Liver (tissue), 9 donors: ENCODE data around the gene APOBEC3G. TPM values are rescaled to one million over a fixed set of nuclear protein-coding genes. Genes with fewer than 3 reads are reported as not detected.

ENCODE experiments used
- DNase-seq: peaks from one replicate; pipeline ENCODE4 v3.0.0-alpha.2; 2017; ENCODE audit warnings: low spot score
- H3K27ac ChIP-seq, 2 donors: one replicate each; pipeline ENCODE4 v1.7.0; 2013; ENCODE audit warnings: inconsistent platforms in 2 of 2, low read length in 2 of 2, control low read depth in 1 of 2, low read depth in 1 of 2, mild to moderate bottlenecking in 1 of 2
- H3K27me3 ChIP-seq, 4 donors: one replicate each; pipeline versions ENCODE4 v1.6.1 to v1.7.0; 2013; ENCODE audit warnings: low read length in 3 of 4, inconsistent platforms in 1 of 4, mild to moderate bottlenecking in 1 of 4, moderate library complexity in 1 of 4; ENCODE audit not compliant: control insufficient read depth in 4 of 4, insufficient read depth in 4 of 4
- H3K36me3 ChIP-seq, 4 donors: one replicate each; pipeline versions ENCODE4 v1.6.1 to v1.7.0; 2013; ENCODE audit warnings: low read length in 3 of 4, mild to moderate bottlenecking in 3 of 4, low read depth in 1 of 4, moderate library complexity in 1 of 4; ENCODE audit not compliant: control insufficient read depth in 4 of 4, insufficient read depth in 3 of 4
- H3K4me1 ChIP-seq, 4 donors: one replicate each; pipeline versions ENCODE4 v1.6.1 to v1.7.0; 2013; ENCODE audit warnings: low read length in 3 of 4, mild to moderate bottlenecking in 3 of 4, moderate library complexity in 1 of 4; ENCODE audit not compliant: control insufficient read depth in 4 of 4, insufficient read depth in 4 of 4
- H3K4me3 ChIP-seq, 3 donors: one replicate each; pipeline versions ENCODE4 v1.6.1 to v1.7.0; 2013; ENCODE audit warnings: low read length in 3 of 3, control low read depth in 1 of 3, low read depth in 1 of 3, mild to moderate bottlenecking in 1 of 3
- H3K9ac ChIP-seq, 2 donors: one replicate each; pipeline ENCODE4 v1.7.0; 2013; ENCODE audit warnings: low read length in 2 of 2, mild to moderate bottlenecking in 2 of 2, moderate library complexity in 2 of 2, control low read depth in 1 of 2, low read depth in 1 of 2
- H3K9me3 ChIP-seq, 4 donors: one replicate each; pipeline versions ENCODE4 v1.6.1 to v1.7.0; 2013; ENCODE audit warnings: low read length in 3 of 4; ENCODE audit not compliant: control insufficient read depth in 4 of 4
- FOXA1 ChIP-seq: IDR thresholded peaks from 2 replicates; pipeline ENCODE4 v1.6.1; 2016; ENCODE audit warnings: antibody characterized with exemption
- FOXA2 ChIP-seq: IDR thresholded peaks from 2 replicates; pipeline ENCODE4 v1.6.1; 2016; ENCODE audit warnings: antibody characterized with exemption
- GABPA ChIP-seq, 2 donors: IDR thresholded peaks in 1 of 2; conservative IDR thresholded peaks in 1 of 2; 2 replicates each; pipeline ENCODE4 v1.6.1; 2016; ENCODE audit warnings: antibody characterized with exemption in 2 of 2, mild to moderate bottlenecking in 1 of 2, moderate library complexity in 1 of 2
- HNF4A ChIP-seq, 2 donors: conservative IDR thresholded peaks; 2 replicates each; pipeline ENCODE4 v1.6.1; 2016; ENCODE audit warnings: antibody characterized with exemption in 2 of 2, mild to moderate bottlenecking in 2 of 2
- HNF4G ChIP-seq: IDR thresholded peaks from 2 replicates; pipeline ENCODE4 v1.6.1; 2016; ENCODE audit warnings: antibody characterized with exemption
- JUND ChIP-seq, 2 donors: IDR thresholded peaks; 2 replicates each; pipeline ENCODE4 v1.6.1; 2016; ENCODE audit warnings: antibody characterized with exemption in 2 of 2
- NR2F2 ChIP-seq: IDR thresholded peaks from 2 replicates; pipeline ENCODE4 v1.6.1; 2016; ENCODE audit warnings: antibody characterized with exemption
- RAD21 ChIP-seq, 2 donors: IDR thresholded peaks; 2 replicates each; pipeline ENCODE4 v1.6.1; 2016; ENCODE audit warnings: antibody characterized with exemption in 2 of 2, mild to moderate bottlenecking in 2 of 2
- RXRA ChIP-seq, 2 donors: IDR thresholded peaks; 2 replicates each; pipeline ENCODE4 v1.6.1; 2017 to 2018; ENCODE audit warnings: antibody characterized with exemption in 2 of 2, mild to moderate bottlenecking in 1 of 2
- TAF1 ChIP-seq: conservative IDR thresholded peaks from 2 replicates; pipeline ENCODE4 v1.6.1; 2016; ENCODE audit warnings: antibody characterized with exemption, mild to moderate bottlenecking
- YY1 ChIP-seq: IDR thresholded peaks from 2 replicates; pipeline ENCODE4 v1.6.1; 2016; ENCODE audit warnings: antibody characterized with exemption, mild to moderate bottlenecking
- WGBS: extraction: QIAGEN DNeasy Blood & Tissue Kit; methylation state at CpG from one replicate; pipeline ENCODE4 v1.1.7; 2013; 5-methylcytosine and 5-hydroxymethylcytosine counted together
- polyA plus RNA-seq, 2 donors: library from polyadenylated mRNA; stranded (reverse) in 1 of 2; unstranded in 1 of 2; fragments of 200-250 nt in 1 of 2; fragments of >200 nt in 1 of 2; fragmentation: Nextera tagmentation in 1 of 2; extraction: Ambion mirVana in 1 of 2; gene quantifications; one replicate each; pipeline versions ENCODE4 v1.2.1 to v1.2.3, GENCODE V29; 2013 to 2015
- total RNA-seq, 2 donors: library from RNA; depleted of rRNA; stranded (reverse); fragments of >200 nt; gene quantifications; one replicate each; pipeline ENCODE4 v1.2.3, GENCODE V29; 2014
- TF ChIP-seq, protein P1 (sequence below): IDR thresholded peaks from 2 replicates; pipeline ENCODE4 v1.6.1; 2016; ENCODE audit warnings: antibody characterized with exemption
- TF ChIP-seq, protein P2 (sequence below): fragments of 150-350 bp; IDR thresholded peaks from 2 replicates; pipeline ENCODE4 v1.5.1; 2017; ENCODE audit warnings: improper control_type of control experiment, low read depth, low read length; ENCODE audit not compliant: missing input control
- TF ChIP-seq, protein P3 (sequence below): IDR thresholded peaks from 2 replicates; pipeline ENCODE4 v1.6.1; 2016; ENCODE audit warnings: antibody characterized with exemption, mild to moderate bottlenecking
- donor health status: healthy.
- donor health status: healthy.
- donor health status: healthy.
- donor health status: healthy.
- donor health status: healthy.

Gene APOBEC3G
- total and polyA plus RNA-seq, 4 donors = 1.9 to 9.2 (median 2.9) TPM

DNA sequence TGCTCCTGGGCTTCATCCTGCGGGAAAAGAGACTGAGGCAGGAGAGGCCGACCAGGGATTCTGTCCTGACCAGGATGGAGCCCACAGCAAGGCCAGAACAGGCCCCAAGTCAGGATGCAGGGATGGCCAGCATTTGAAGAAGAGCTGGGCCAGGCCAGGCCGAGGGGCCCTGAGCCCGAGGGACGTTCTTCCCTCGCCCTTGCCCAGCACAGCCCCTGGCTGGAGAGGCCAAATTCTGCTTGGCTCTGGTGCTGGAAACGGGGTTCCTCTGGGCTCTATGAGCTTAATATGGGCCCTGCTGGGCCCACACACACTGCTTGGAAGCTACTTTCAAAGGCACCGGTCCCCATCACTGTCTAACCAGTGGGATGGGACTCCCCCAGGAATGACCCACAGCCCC lies 7.6 kb downstream of the APOBEC3G start:
- Histone ChIP-seq H3K36me3 (no peaks in the 10 kb centered on the region), H3K9me3 (no peaks in the 10 kb centered on the region), H3K4me3 (no peak overlapping the region), H3K9ac (no peak overlapping the region), H3K4me1 (no peaks in the 10 kb centered on the region), H3K27ac (no peak overlapping the region), H3K27me3 (no peaks in the 10 kb centered on the region)
- TF ChIP-seq, protein P1, sequence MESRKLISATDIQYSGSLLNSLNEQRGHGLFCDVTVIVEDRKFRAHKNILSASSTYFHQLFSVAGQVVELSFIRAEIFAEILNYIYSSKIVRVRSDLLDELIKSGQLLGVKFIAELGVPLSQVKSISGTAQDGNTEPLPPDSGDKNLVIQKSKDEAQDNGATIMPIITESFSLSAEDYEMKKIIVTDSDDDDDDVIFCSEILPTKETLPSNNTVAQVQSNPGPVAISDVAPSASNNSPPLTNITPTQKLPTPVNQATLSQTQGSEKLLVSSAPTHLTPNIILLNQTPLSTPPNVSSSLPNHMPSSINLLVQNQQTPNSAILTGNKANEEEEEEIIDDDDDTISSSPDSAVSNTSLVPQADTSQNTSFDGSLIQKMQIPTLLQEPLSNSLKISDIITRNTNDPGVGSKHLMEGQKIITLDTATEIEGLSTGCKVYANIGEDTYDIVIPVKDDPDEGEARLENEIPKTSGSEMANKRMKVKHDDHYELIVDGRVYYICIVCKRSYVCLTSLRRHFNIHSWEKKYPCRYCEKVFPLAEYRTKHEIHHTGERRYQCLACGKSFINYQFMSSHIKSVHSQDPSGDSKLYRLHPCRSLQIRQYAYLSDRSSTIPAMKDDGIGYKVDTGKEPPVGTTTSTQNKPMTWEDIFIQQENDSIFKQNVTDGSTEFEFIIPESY = no peak
- no peak for TF ChIP-seq HNF4G
- no peak for TF ChIP-seq RAD21 (IDR thresholded peaks at IDR 0.05)
- no peak for TF ChIP-seq HNF4A (conservative IDR thresholded peaks at IDR 0.05)
- TF ChIP-seq YY1 = no peak
- 90% methylated on average over 8 of the region's 8 CpGs for WGBS
- DNase-seq = no peak

DNA sequence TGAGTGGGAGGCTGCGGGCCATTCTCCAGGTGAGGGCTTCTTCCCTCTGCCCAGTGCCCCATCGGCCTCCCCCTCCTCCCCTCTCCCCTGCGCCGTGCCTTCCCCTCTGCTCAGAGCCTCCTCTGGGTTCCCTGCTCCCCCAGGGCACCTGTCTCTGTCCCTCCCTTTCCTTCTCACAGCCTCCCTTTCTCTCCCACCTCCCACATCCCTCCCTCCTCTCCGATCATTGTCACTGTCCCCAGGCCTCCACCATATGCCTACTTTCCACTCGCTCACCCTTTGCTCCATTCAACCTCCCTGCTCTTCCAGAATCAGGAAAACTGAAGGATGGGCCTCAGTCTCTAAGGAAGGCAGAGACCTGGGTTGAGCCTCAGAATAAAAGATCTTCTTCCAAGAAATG lies 10.0 kb downstream of the APOBEC3G start:
- Histone ChIP-seq H3K9me3 (no peaks in the 10 kb centered on the region), H3K4me1 (no peaks in the 10 kb centered on the region), H3K9ac (no peak overlapping the region), H3K27ac (no peak overlapping the region), H3K4me3 (no peak overlapping the region), H3K36me3 (no peaks in the 10 kb centered on the region), H3K27me3 (peaks cover 0 to 2% (median 0%) of the 10 kb centered on the region in 4 donors)
- DNase-seq = no peak
- TF ChIP-seq HNF4G (no peak), TAF1 (no peak)
- WGBS = 90% methylated on average over 6 of the region's 6 CpGs

DNA sequence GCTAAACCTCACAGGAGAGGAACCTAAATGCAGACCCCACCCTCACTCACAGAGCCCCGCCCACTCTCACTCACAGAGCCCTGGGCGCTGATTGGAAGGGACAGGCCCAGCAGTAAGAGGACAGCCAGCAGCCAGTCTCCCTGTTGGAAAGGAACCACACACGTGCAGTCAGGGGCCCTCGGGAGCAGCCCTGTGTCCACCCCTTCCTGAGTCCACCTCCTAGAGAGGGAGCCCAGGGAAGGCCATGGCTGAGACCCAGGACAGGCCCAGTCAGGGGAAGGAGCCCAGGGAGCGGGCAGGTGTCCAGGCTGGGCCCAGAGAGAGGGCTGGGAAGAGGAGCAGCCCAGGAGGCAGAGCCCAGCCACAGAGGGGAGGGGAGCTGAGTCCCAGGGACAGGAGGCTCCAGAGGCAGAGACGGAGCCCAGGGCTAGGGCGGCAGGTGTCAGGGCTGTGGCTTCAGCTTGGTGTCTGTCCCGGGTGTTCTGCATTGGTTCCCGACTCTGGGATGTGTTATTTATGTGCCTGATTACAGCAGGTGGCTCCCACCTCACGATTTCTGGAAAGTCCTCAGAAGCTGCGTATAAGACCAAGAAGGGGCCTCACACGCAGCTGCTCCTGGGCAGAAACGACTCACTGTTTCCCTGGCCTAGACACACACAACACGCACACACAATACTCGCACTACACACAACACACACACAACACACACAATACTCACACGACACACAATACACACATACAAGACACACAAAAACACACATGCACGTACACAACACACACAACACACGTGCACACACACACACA lies 11.0 kb downstream of the APOBEC3G start:
- no peak overlapping the region for H3K9ac ChIP-seq
- H3K27me3 ChIP-seq = peaks cover 0 to 2% (median 0%) of the 10 kb centered on the region in 4 donors
- WGBS = 71% methylated on average over 18 of the region's 18 CpGs
- no peak for DNase-seq
- no peaks in the 10 kb centered on the region for H3K4me1 ChIP-seq
- H3K4me3 ChIP-seq = no peak overlapping the region
- no peak overlapping the region for H3K27ac ChIP-seq
- no peaks in the 10 kb centered on the region for H3K36me3 ChIP-seq
- TF ChIP-seq TAF1 = no peak
- no peak for TF ChIP-seq YY1
- TF ChIP-seq HNF4G = no peak
- TF ChIP-seq RAD21 (IDR thresholded peaks at IDR 0.05) = no peak
- TF ChIP-seq, protein P2, sequence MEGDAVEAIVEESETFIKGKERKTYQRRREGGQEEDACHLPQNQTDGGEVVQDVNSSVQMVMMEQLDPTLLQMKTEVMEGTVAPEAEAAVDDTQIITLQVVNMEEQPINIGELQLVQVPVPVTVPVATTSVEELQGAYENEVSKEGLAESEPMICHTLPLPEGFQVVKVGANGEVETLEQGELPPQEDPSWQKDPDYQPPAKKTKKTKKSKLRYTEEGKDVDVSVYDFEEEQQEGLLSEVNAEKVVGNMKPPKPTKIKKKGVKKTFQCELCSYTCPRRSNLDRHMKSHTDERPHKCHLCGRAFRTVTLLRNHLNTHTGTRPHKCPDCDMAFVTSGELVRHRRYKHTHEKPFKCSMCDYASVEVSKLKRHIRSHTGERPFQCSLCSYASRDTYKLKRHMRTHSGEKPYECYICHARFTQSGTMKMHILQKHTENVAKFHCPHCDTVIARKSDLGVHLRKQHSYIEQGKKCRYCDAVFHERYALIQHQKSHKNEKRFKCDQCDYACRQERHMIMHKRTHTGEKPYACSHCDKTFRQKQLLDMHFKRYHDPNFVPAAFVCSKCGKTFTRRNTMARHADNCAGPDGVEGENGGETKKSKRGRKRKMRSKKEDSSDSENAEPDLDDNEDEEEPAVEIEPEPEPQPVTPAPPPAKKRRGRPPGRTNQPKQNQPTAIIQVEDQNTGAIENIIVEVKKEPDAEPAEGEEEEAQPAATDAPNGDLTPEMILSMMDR = no peak
- TF ChIP-seq RXRA (IDR thresholded peaks at IDR 0.05) = no peak
- no peak for TF ChIP-seq GABPA (IDR thresholded peaks at IDR 0.05 in 1 of 2, conservative IDR thresholded peaks at IDR 0.05 in 1 of 2)
- no peak for TF ChIP-seq NR2F2
- no peak for TF ChIP-seq JUND (IDR thresholded peaks at IDR 0.05)
- TF ChIP-seq, protein P3, sequence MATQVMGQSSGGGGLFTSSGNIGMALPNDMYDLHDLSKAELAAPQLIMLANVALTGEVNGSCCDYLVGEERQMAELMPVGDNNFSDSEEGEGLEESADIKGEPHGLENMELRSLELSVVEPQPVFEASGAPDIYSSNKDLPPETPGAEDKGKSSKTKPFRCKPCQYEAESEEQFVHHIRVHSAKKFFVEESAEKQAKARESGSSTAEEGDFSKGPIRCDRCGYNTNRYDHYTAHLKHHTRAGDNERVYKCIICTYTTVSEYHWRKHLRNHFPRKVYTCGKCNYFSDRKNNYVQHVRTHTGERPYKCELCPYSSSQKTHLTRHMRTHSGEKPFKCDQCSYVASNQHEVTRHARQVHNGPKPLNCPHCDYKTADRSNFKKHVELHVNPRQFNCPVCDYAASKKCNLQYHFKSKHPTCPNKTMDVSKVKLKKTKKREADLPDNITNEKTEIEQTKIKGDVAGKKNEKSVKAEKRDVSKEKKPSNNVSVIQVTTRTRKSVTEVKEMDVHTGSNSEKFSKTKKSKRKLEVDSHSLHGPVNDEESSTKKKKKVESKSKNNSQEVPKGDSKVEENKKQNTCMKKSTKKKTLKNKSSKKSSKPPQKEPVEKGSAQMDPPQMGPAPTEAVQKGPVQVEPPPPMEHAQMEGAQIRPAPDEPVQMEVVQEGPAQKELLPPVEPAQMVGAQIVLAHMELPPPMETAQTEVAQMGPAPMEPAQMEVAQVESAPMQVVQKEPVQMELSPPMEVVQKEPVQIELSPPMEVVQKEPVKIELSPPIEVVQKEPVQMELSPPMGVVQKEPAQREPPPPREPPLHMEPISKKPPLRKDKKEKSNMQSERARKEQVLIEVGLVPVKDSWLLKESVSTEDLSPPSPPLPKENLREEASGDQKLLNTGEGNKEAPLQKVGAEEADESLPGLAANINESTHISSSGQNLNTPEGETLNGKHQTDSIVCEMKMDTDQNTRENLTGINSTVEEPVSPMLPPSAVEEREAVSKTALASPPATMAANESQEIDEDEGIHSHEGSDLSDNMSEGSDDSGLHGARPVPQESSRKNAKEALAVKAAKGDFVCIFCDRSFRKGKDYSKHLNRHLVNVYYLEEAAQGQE = no peak
- no peak for TF ChIP-seq HNF4A (conservative IDR thresholded peaks at IDR 0.05)
- no peak for TF ChIP-seq FOXA2
- TF ChIP-seq, protein P1 = no peak
- TF ChIP-seq FOXA1 = no peak
- no peaks in the 10 kb centered on the region for H3K9me3 ChIP-seq
